ENCODE data around the gene ADGRD2.

Gene ADGRD2

GRCh38 chr9:124499216-124499615 lies 49.0 kb downstream of the ADGRD2 start:
- CTCF ChIA-PET, result no interaction called here
- TF ChIP-seq ELF4 (IDR thresholded peaks at IDR 0.05) (no peak), PKNOX1 (IDR thresholded peaks at IDR 0.05) (no peak), BHLHE40 (IDR thresholded peaks at IDR 0.05; ENCODE audit: borderline replicate concordance) (no peak), ARNT (IDR thresholded peaks at IDR 0.05) (no peak), HDGF (IDR thresholded peaks at IDR 0.05; ENCODE audit: borderline replicate concordance) (no peak), FOXM1 (IDR thresholded peaks at IDR 0.05; ENCODE audit: borderline replicate concordance) (no peak), TARDBP (IDR thresholded peaks at IDR 0.05) (no peak), SUZ12 (IDR thresholded peaks at IDR 0.05) (no peak), CTBP1 (IDR thresholded peaks at IDR 0.05; ENCODE audit: borderline replicate concordance) (no peak), ZNF384 (IDR thresholded peaks at IDR 0.05) (no peak), LEF1 (IDR thresholded peaks at IDR 0.05; ENCODE audit: borderline replicate concordance) (no peak), FOXA1 (IDR thresholded peaks at IDR 0.05) (no peak), SP1 (IDR thresholded peaks at IDR 0.05) (no peak), L3MBTL2 (conservative IDR thresholded peaks at IDR 0.05) (no peak), NFRKB (IDR thresholded peaks at IDR 0.05) (no peak), FOXK2 (IDR thresholded peaks at IDR 0.05) (no peak)
- no peak for DNase-seq (ENCODE audit: extremely low spot score)
- POLR2A ChIA-PET, result no interaction called here

- ChIA-PET POLR2A (interaction anchor here (0.7 kb wide), 1 partner anchor 313 kb away, joined by 5 read pairs; no protein-coding TSS in a partner anchor), CTCF (no interaction called here)
- TF ChIP-seq NFRKB (IDR thresholded peaks at IDR 0.05) (no peak), CTBP1 (IDR thresholded peaks at IDR 0.05; ENCODE audit: borderline replicate concordance) (no peak), ARNT (IDR thresholded peaks at IDR 0.05) (no peak), TARDBP (IDR thresholded peaks at IDR 0.05) (no peak), FOXM1 (IDR thresholded peaks at IDR 0.05; ENCODE audit: borderline replicate concordance) (no peak), ZNF384 (IDR thresholded peaks at IDR 0.05) (no peak), FOXK2 (IDR thresholded peaks at IDR 0.05) (no peak), PKNOX1 (IDR thresholded peaks at IDR 0.05) (no peak), ELF4 (IDR thresholded peaks at IDR 0.05) (no peak), HDGF (IDR thresholded peaks at IDR 0.05; ENCODE audit: borderline replicate concordance) (no peak), L3MBTL2 (conservative IDR thresholded peaks at IDR 0.05) (no peak), BHLHE40 (IDR thresholded peaks at IDR 0.05; ENCODE audit: borderline replicate concordance) (no peak)
Observed at GRCh38 chr9:124500028-124500795, 50.0 kb downstream of the ADGRD2 start.

GRCh38 chr9:124500796-124501611 lies 50.8 kb downstream of the ADGRD2 start:
- CTCF ChIA-PET, result interaction anchor here (0.6 kb wide), 1 partner anchor 1851 kb away, joined by 9 read pairs; no protein-coding TSS in a partner anchor
- POLR2A ChIA-PET, result interaction anchor here (0.7 kb wide), 1 partner anchor 312 kb away, joined by 5 read pairs; no protein-coding TSS in a partner anchor
- TF ChIP-seq L3MBTL2 (conservative IDR thresholded peaks at IDR 0.05), result no peak
- no peak for TF ChIP-seq BHLHE40 (IDR thresholded peaks at IDR 0.05; ENCODE audit: borderline replicate concordance)
- no peak for TF ChIP-seq PKNOX1 (IDR thresholded peaks at IDR 0.05)
- TF ChIP-seq LEF1 (IDR thresholded peaks at IDR 0.05; ENCODE audit: borderline replicate concordance), result no peak
- no peak for TF ChIP-seq SUZ12 (IDR thresholded peaks at IDR 0.05)
- TF ChIP-seq FOXK2 (IDR thresholded peaks at IDR 0.05), result no peak
- TF ChIP-seq ELF4 (IDR thresholded peaks at IDR 0.05), result no peak
- no peak for DNase-seq (ENCODE audit: extremely low spot score)

More at GRCh38 chr9:124500028-124500795, 50.0 kb downstream of the ADGRD2 start:
- no peak for DNase-seq (ENCODE audit: extremely low spot score)

- TF ChIP-seq ARNT (IDR thresholded peaks at IDR 0.05) (no peak), FOXM1 (IDR thresholded peaks at IDR 0.05; ENCODE audit: borderline replicate concordance) (no peak), SUZ12 (IDR thresholded peaks at IDR 0.05) (no peak), LEF1 (IDR thresholded peaks at IDR 0.05; ENCODE audit: borderline replicate concordance) (no peak), ZNF384 (IDR thresholded peaks at IDR 0.05) (no peak), BHLHE40 (IDR thresholded peaks at IDR 0.05; ENCODE audit: borderline replicate concordance) (no peak), NFRKB (IDR thresholded peaks at IDR 0.05) (no peak), SP1 (IDR thresholded peaks at IDR 0.05) (no peak), PKNOX1 (IDR thresholded peaks at IDR 0.05) (no peak), CTBP1 (IDR thresholded peaks at IDR 0.05; ENCODE audit: borderline replicate concordance) (no peak), FOXA1 (IDR thresholded peaks at IDR 0.05) (no peak), TARDBP (IDR thresholded peaks at IDR 0.05) (no peak), FOXK2 (IDR thresholded peaks at IDR 0.05) (no peak), ELF4 (IDR thresholded peaks at IDR 0.05) (no peak), L3MBTL2 (conservative IDR thresholded peaks at IDR 0.05) (no peak), HDGF (IDR thresholded peaks at IDR 0.05; ENCODE audit: borderline replicate concordance) (no peak)
- CTCF ChIA-PET, result interaction anchor here (0.6 kb wide), 1 partner anchor 1850 kb away, joined by 9 read pairs; no protein-coding TSS in a partner anchor
- DNase-seq (ENCODE audit: extremely low spot score), result no peak
- POLR2A ChIA-PET, result no interaction called here
Observed at GRCh38 chr9:124501771-124502320, 51.6 kb downstream of the ADGRD2 start.
